Activated CD8-positive, alpha-beta memory T cell treated with anti-CD3 and anti-CD28 coated beads for 48 hours (primary cell): ENCODE results near the gene RAB19.
"Not testable (repeated sequence)": the region's sequence is repeated elsewhere in the genome, so short reads cannot be mapped to it uniquely, and the experiment has no call there.

ENCODE experiments used
- DNase-seq, 3 experiments: peaks; one replicate each; pipeline ENCODE4 v3.0.0-alpha.2; 2020; ENCODE audit warnings: low read depth in 2 of 3, low spot score in 2 of 3

The RAB19 gene

DNA sequence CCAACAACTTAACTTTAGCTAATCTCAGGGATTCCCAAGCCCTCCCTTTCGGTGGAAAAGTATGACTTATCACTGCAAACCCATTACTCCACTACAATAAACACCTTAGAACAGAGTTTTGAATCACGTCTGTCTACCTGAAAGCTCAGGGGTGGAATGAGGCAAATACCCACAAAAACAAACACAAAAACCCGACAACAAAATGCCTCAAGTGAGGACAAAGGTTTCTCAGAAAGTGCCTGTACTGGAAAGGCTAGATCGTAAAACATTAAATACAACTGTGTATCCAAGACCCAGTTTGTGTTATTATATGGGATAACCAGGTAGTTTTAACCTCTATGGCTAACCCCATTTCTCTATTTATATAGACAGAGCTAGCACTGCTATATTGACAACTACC lies 49.4 kb downstream of the RAB19 start:
- DNase-seq, result no peak

DNA sequence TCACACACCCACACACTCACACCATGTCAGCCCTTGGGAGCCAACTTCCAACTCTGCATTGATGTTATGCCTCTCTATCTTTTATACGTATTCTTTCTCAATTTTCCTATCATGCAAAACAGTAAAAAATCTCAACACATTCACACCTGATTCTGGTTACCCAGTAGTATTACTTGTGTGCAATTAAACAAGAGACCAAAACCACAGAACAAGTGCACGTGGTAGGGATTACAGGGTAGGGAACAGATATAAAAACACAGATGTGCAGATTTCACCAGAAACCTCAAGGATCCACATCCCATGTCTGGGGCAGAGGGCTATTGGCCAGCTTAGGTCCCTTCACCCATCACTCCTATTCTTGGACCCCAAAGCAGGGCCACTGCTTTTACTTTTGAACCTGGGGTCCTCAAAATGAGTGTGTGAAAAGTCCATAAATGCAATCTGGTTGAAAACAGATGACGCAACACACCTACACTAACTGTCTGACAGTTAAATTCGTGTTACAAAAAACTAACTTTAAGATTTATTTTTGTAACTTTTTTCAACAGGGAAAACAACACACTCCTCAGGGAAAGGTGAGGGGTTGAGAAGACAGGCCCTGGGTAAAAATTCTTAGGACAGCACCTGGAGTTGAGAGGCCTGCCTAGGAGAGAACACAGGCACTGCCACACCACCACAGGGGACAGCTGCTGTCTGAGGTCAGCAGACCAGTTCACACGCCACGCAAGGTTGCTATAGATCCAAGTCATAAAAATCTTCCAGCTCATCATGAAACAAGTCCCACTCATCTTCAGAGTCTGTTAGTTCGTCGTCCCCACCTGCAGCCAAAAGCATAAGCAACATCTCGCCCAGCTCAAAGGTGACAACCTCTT lies 50.2 kb downstream of the RAB19 start:
- not testable (repeated sequence) for DNase-seq

DNA sequence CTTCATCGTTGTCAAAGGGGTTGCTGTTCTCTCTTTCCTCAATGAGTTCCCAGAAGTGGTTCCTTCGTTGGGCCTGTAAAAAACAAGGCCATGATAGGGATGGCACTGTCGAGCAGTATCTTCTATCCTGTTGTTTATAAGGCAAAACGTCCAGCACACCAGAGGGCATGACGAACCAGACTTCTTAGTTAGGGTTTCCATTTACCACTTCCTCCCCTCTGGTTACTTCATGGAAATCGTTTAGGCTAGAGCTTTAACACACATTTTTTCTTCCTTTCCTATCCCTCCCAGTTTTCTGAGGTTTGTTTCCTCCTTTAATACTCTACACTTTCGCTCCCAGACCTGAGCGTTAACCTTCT lies 50.8 kb downstream of the RAB19 start:
- no peak for DNase-seq

DNA sequence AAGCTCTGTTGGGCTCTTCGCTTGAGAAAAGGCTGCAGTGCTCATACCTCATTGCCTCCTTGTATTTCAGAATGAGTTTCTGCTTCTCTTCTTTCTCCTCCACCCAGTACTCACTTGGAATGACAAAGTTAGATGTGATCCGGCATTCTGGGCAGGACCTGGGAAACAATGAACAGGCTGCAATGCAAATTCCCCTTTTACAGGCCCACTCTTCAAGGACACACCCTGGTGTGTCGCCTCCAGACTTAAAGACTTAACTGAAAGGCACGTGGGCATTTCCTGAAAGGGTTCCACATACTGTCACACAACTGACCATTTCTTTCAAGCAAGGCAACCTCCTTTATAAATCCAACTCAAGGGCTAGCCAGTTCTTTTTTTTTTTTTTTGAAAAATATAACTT lies 51.9 kb downstream of the RAB19 start:
- DNase-seq, result no peak

DNA sequence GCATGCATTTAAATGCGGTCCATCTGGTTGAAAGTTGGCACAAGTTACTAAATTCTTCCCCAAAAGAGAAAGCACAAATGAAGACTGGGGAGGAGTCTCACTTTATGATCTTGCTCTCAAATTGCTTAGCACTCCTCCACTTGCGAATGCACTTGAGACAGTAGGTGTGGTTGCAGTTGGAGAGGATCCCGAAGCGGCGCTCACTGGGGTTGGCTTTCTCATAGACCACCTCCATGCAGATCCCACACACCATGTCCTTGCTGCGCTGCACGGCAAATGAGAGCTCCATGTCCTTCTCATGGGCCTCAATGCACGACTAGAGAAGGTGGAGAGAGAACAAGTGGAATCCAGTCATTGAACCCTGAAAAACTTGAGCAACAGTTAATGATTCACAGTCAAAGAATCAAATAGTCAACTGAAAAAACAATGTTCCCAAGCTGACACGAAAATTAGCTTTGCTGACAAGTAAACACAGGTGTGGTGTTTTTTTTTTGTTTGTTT lies 52.7 kb downstream of the RAB19 start:
- no peak for DNase-seq

DNA sequence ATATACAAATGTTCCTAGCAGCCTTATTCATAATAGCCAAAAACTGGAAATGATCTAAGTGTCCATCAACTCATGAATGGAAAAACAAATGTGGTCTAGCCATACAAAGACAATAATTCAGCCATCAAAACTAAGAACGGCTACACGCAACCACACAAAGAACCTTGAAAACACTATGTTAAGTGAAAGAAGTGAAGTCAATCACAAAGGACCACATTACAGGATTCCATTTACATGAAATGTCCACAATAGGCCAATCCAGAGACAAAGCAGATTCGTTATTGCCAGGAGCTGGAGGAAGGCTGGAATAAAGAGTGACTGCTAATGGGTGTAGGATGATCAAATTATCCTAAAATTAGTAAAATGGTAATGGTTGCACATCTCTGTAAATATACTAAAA lies 54.3 kb downstream of the RAB19 start:
- DNase-seq, result no peak

DNA sequence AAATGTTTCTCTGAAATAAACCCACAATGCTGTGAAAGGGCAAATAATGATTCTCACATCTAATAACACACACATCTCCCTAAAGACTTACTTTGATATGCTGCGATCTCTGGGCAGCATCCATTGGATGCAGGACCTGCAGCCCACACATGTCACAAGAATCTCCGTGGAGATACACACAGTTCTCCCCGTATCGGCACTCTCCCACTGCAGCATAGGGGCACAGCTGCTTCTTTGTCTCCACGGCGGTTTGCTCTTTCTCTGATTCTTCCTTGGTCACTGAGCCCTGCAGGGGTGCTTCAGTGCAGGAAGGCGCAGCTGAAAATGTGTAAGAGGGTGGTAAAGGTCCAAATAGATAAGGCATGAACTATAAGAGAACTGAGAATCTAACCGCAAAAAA lies 55.1 kb downstream of the RAB19 start:
- DNase-seq, result no peak

DNA sequence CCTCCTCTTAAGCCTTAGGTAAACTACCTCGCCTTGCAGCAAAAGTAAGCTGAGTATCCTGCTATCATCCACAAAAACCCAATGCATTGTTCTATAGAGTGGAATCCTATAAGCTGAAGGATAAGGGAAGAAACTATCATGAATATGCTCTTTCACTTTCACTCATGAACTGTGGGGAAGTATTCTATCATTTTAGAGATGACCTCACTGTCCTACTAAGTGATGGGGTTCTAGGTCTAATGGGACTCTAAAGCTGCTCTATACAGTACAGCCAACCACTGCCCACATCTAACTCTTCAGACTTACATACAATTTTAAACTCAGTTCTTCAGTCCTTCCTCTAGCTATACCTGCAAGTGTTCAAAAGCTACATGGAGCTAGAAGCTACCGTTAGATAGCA lies 59.3 kb downstream of the RAB19 start:
- no peak for DNase-seq

DNA sequence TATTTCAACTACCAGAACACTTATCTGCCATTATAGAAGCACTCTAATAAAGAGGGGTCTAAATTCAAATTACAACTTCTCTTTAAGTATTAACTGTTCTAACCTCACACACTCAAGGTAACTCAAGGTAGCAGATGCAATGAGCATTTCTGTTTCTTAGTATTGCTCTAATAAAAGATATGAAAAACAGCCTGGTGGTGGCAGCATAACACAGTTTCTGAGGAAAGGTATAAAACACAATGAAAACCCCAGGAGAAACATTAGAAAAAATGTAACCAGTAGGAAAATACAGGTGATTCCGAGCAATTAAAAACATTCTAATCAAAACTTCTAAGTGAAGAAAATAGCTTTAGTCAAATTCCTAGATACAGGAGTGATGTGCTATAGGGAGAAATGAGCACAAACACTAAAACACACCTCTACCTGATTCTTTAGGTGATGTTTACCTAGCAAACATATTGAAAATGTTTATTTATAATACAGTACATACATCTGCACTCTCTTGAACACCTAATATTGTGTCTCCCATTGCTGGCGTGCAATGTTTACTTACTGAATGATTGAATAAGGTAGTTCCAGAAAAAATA lies 72.0 kb downstream of the RAB19 start:
- no peak for DNase-seq

DNA sequence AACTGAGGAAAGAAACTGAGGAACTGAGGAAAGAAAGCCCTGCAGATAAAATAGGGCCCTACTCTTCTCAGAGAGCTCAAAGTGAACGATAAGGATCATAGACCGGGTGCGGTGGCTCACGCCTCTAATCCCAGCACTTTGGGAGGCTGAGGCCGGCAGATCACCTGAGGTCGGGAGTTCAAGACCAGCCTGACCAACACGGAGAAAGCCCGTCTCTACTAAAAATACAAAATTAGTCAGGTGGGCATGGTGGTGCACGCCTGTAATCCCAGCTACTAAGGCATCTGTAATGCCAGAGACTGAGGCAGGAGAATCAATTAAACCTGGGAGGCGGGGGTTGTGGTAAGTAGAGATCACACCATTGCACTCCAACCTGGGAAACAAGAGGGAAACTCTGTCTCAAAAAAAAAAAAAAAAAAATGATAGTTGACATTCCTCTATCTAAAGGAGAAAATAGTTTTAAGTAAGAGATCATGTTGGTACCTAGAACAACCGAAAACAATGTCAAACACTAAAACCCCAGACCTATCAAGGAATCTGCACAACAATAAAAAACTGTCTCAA lies 72.9 kb downstream of the RAB19 start:
- no peak for DNase-seq
